NCI-H446 treated with DMSO at 0.1 percent for 48 hours (cell line): ENCODE results near the gene RER1.

Experiments
- DNase-seq: peaks from one replicate; lab custom pipeline; 2025; lab: John Stamatoyannopoulos, UW

The RER1 gene

DNA sequence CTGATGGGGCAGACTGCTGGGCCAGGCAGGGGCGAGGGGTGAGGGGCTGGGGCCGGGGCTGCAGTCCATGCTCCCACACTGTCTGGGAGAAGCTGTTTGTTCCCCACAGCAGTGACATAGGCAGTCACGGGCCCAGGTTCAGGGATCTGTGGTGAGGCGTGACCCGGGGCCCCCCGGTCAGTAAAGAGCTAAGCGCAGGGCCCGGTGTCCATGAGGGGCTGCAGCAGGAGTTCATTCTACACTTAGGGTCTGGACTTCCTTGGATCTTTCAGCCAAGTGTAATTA is 16.3 kb downstream of the RER1 start:
- no peak for DNase-seq

DNA sequence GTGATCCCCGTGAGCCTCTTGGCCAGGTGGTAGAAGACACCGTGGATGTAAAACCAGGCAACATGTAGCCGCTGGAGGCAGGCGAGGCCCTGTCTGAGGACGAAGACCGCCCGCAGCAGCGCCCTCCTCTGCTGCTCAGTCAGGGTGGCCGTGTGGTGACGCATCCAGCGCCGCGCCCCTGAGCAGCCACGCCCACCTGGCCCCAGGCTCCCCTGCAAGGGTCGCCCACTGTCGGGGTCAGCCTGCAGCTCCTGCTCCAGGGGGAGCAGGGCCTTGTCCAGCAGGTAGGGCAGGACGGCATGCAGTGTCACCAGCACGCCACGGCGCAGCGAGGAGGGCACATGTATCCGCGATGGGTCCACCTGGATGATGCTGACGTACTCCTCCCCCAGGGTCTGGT is 16.8 kb downstream of the RER1 start:
- no peak for DNase-seq

DNA sequence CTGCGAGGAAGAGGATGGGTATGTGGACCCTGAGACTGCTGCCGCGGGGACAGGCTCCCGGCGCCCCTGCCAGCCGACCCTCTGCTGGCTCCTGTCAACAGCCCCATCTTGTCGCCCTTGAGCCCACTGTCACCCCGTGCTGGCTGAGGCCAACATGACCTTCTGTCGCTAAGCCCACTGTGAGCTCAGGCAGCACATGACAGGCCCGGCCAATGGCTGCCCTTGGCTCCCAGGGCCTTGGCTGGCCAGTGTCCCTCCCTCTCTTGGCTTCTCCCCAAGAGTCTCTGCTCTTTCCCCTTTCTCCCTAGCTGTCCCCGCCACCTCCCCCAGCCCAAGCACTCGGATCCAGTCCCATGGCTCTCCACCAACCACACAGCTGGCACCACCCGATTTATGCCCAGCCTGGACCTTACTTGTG is 17.2 kb downstream of the RER1 start:
- DNase-seq, result no peak

DNA sequence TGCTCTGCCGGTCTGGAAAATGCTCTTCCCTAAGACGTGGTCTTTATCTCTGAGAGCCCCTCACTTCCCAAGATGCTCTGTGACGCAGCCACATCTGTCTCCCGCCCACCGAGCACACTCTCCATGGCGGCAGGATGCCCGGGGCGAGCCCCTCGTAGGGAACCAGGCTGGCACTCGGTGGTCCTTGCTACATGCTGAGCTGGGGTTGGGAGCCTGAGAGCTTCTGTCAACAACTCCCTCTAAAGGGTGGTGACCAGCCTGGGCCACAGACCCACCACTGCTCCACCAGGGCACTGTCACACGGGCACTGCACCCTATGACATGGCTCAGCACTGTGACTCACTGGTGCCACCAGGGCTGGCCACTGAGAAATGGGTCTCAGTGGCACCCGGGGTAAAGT is 18.1 kb downstream of the RER1 start:
- DNase-seq, result no peak

DNA sequence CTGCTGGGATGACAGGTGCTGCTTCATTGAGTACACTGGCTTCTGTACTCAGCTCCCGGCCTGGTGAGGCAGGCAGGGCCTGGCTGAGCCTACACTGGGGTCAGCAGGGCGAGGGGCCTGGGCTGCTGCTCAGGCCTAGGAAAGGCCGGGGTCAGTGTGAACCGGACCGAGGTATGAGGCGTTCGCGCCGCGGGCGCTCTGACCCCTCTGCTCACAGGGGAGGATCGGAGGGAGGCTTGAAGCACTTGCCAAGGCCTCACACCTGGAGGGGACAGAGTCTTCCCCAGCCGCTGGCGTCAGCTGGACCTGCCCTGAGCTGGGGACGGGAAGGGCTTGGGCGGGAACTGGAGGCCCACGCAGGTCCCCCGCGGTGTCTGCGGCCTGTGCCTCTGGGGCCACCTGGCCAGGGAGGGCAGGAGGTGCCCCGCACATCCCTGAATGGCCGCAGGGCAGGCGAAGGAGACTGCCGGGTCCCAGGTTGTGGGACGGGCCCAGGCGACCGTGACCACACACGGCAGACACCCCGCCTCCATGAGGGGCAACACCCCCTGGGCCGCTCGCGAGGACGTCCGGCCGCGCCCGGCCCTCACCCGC is 20.3 kb downstream of the RER1 start:
- DNase-seq, result no peak

DNA sequence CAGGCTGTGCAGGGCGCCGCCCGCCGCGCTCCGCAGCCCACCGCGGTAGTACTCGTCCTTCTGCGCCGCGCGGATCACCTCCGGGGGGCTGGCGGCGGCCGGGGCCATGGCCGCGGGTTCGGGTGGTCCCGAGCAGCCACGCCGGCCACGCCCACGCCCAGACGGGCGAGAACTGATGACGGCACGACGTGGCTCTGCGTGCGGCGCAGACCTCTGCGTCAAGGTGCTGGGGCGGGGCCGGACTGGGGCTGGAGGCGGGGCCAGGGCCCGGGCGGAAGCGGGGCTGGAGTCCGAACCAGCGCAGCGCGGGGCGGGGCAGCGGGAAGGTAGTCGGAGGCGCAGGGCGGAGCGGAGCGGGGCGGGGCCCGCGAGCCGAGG is 20.7 kb downstream of the RER1 start, which contains the start of gene PEX10:
Gene PEX10, minus strand, starts transcription at position 170 of the 378 bp plus-strand sequence. Its CDS starts 62 bp downstream, at position 108.
- DNase-seq, result peak; percentile 90

DNA sequence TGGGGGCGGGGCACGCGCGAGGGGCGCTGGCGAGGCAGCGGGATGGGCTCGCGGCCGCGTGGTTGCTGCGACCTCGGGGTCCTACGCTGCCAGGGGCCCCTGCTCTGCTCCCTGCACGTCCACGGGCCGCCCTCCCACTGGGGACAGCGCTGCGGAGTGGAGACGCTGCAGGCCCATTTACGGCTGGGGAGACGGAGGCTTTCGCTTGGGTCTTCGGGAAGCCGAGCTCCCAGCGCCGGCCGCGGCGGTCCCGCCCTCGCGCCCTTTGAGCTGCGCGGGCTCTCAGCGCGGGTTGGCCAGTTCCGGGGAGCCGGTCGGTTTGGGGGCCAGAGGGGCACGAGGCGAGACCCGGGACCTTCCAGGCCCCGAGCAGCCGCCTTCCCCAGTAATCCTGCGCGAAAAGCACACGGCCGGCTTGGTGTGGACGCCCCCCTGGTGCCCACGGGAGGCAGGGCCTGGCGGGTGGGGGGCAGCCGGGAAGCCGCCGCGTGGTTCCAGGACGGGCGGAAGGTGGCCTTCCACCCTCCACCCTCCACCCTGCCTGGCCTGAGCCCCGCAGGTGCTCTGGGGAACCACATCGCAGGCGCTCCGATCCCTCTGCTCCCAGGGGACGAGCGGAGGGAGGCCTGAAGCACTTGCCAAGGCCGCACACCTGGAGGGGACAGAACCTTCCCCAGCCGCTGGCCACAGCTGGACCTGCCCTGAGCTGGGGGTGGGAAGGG is 21.3 kb downstream of the RER1 start:
- DNase-seq, result no peak

DNA sequence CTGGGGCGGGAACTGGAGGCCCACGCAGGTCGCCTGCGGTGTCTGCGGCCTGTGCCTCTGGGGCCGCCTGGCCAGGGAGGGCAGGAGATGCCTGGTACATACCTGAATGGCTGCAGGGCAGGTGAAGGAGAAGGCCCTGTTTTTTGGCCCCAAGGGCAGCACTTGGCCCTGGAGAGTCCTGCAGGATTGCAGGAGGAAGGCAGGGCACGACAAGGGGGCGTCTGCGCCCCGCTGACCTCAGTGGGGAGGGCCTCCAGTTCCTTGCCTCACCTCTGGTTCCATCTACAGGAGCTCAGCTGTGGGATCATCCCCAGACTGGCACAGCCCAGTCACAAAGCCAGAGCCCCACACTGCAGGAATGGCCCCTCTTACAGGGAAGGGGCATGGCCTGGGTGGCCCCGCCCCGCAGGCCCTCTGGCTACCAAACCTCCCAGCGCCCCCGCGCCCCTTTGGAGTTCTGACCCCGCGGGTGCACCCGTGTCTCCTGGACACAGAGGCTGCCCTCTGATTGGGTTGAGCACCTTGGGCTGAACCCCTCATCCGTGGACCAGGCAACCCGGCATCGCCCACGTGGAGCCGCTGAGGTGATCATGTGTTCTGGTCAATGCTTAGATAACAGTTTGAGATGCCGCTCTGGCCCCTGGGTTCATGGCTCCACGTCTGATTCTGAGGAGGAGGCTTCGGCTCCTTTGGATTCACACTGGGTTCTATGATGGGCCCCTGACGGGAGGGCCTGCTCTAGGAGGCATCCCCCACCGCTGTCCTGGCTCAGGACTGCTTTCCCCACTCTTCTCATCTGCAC is 22.1 kb downstream of the RER1 start:
- DNase-seq, result no peak

DNA sequence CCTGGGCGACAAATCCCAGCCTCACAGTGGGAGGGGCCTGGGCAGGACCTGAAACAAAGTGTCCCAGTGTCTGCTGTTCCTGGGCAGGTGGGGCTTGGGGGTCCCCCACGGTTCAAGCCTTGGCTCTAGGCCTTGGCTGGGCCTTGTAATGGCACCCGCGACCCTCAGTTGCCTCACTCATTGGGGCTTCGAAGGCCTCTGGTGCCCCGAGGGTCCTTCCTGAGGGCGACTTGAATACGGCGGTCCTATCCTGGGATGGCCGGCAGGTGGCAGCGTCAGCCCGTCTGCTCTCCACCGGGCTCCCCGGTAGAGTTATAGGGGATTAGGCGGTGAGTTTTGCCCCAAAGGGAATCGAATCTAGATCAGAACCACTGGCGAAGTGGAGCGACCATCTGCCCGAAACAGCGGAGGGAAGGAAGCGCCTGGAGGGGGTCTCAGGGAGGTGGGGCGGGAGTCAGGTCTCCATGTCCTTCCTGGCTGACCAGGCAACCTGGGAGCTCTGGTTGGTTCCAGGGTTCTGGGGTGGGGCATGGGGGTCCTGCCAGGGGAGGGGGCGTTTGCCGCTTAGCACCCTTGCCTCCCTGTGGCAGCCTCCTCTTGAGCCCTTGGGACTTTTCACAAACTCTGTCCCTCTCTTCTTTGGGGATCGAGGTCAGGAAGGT is 22.8 kb downstream of the RER1 start:
- peak; percentile 35 for DNase-seq

DNA sequence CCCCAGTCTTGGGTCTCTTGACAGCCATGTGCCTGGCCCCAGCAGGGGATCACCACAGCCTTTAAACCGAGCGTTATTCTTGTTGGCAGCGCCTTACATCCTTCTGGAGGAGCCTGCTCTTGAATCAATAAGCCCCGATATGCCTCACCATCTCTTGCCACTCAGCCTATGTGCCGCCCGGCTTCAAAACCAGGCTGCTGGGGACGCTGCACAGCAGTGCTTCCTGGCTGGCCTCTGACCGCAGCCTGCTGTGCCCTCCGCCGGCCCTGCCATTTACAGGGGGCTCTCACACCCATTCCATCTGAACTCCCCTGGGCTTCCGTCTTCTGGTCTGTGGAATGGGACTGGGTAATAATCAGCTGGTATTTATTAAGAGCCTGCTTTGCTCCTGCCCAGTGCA is 23.7 kb downstream of the RER1 start:
- no peak for DNase-seq

DNA sequence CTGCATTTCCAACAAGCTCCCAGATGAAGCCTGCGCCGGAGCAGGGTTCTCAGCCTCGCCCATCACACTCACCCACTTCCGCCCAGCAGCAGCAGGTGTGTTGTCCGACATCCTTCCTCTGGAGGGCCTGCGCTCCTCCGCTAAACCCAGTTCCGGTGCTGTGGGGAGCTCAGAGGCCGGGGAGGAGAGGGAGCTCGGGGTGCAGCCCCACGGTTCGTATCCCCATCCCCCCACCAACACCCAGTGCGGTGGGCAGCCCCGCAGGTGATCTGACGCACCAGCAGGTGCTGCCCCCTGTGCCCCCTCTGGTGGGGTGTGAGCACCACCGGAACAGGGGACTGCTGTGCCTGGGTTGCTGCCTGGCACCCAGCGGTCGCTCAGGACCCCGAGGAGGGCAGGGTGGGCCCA is 24.2 kb downstream of the RER1 start:
- no peak for DNase-seq

DNA sequence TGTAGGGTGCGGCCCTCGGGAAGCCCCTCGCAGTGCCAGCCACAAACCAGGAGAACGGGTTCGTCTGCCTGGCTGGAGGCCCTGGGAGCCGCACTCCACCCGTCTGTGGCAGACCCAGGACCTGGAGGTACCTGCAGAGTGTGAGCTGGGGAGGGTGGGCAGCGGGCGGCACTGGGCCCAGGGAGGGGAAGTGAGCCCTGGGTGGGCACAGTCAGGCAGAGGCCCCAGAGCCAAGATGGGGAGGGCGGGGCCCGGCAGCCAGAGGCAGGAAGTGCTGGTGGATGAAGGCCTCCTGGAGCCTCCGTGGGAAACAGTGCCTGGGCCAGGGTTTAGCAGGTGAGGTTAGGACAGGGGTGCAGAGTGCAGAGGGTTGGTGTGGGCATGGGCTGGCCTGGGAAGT is 24.8 kb downstream of the RER1 start:
- no peak for DNase-seq

DNA sequence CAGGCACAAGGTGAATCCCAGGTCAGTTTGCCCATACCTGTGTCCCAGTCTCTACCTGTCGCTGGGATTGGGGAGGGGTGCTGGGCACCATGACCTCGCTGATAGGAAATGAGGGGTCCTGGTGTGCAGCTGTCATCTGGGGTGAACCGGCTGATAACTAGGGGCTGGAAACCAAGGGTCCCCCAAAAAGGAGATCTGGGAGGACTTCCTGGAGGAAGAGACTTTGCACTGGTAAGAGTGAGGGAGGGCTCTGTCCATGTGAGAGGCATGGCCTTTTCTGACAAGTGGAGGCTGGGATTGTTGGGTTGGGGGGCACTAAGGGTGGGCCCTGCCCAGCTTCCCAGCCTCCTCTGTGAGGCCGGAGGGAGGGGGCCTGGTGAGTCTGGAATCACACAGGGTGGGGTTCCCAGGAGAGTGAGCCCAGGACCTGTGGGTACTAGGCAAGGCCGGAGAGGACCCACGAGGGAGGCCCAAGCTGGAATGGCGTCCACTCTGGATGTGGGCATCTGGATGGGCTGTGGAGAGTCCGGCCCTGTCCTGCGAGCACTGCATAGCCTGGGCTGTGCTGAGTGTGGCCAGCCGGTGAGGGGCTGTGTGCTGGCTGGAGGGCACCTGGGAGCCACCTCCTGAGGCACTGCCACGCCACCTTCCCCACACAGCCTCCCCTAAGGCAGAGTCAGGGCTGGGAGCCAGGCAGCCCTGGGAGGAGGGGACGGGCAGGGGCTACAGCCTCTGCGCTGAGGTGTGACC is 25.6 kb downstream of the RER1 start:
- DNase-seq, result no peak

DNA sequence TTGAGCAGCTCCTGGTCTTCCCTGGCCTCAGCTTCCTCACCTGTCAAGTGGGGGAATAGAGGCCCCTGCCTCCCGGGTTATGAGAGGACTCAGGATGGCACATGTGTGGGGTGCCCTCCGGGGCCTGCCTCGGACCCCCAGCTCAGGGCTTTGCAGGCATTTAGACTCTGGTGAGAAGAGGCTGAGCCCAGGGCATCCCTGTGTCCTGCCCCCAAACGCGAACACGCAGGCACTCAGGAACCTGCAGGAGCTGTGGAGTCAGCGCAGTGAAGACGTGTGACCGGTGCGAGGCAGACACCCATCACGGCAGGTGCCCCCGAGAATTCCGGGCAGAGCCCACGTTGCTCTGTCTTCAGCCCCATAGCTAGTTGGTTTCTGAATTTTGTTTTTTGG is 26.2 kb downstream of the RER1 start:
- DNase-seq, result no peak

DNA sequence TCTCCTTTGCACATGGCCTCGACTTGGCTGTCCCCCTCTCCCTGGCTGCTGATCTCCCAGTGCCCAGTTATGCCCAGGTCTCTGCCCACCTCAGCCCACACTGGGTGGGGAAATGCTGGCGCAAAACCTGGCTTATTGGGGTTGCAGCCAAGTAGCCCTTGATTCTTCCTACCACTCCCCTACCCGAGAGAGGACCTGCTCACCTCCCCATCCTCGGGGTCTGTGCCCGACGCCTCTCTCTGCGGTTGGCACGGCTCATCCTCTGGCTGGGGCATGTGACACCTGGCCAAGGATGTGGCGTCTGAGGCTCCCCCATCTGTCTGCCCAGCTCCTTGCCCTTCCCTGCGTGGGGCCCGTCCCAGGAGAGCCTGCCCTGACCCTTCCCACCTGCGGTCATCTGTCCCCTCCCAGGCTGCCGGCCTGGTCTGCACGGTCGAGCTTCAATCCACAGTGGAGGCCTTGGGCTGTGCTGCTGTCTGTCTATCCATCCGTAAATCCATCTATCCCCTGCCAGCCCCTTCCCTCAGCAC is 27.2 kb downstream of the RER1 start:
- no peak for DNase-seq

DNA sequence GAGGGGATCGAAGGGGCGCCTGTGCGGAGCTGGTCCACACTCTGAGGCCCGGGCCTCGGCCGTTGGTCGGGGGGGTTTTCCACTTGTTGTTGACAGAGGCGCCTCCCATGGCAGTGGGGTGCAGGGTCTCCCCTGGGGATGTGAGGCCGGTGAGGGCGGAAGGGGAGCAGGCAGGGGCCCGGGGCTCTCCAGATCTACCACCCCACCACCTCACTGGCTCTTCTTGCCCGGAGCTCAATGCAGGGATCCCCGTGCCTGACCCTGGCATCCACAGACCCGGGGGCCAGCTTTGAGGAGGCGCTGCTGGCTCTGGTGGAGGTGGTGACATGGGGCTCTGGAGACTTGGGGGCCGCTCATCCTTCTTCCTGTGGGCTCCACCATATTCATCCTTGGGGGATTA is 27.8 kb downstream of the RER1 start:
- DNase-seq, result no peak

DNA sequence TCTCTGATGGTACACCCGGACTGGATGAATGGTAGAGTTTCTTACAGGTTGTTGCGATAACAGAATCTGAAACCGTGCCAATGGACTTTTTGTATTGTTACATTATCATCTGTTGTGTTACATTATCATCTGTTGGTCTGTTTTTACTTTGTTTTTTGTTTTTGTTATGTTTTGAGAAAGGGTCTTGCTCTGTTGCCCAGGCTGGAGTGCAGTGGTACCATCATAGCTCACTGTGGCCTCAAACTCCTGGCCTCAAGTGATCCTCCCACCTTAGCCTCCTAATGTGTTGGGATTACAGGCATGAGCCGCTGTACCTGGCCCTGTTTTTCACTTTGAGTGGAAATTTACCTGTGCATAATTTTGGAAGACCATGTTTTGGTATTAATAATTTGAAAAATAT is 30.9 kb downstream of the RER1 start:
- DNase-seq, result no peak

DNA sequence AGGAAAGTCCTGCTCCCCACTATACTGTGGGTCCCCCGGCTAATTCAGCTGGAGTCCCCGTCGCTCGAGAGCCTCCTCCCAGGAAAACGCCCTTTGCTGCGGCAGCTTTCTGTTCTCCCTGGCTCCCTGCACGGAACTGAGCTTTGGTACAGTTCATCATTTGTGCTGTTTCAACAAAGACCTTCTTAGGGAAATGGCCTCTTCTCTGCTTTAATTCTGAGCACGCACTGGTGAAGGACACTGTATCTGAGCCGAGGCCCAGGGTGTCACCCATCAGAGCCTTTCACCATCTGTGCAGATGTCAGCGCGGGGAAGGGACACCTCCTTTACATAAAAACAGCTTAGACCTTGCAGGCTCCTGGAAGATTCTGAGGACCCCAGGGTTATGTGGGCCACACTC is 34.3 kb downstream of the RER1 start:
- no peak for DNase-seq

DNA sequence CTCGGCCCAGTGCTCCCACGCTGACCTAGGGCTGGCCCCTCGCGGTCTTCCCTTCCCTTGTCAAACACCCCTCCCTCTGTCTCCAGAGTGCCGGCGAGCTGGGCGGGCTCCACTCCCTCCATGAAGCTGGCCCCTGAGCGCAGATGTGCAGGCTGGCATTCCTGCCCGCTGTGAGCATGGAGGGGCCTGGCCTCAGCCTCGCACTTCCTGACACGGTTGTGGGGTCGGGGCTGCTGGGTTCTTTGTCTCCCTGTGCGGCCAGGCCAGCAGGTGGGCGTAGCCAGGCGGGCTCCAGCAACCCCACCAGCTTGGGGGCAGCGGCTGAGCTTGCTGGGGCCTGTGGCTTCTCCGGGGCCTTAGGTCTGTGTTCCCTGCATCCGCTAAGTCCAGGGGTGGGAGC is 34.9 kb downstream of the RER1 start:
- no peak for DNase-seq

DNA sequence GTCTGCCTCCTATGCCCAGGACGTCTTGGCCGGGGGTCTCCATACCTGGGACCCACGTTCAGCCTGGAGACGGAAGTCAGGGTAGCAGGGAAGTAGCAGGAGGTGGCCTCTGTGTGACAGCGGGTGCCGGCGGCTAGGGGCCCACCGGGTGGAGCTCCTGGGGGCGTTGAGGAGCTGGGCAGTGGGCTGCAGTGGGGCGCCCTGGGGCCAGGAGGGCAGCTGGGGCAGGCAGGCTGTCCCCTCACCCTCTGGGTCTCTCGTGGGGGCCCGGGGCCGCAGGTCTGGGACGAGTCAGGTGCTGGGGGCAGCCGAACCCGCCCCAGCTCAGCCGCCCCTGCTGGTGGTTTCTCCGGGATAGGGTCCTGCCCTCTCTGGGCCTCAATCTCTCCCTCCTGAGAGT is 35.4 kb downstream of the RER1 start:
- no peak for DNase-seq

DNA sequence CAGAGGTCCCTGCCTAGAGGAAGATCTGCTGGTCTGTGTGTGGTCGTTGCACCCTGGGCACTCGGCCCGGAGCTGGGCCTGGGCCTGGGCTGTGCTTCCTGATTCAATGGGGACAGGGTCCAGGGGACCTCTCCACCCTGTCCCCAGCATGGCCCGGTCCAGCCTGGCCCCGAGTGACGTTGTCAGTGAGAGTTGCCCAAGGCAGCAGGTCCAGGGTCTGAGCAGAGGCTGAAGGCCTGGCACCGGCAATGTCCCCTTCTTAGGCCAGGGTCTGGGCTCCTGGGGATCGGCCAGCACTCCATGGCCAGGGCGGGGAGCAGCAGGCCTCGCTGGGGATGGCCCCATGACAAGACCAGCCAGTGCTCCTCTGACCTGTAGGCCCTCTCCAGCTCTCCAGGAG is 36.3 kb downstream of the RER1 start:
- DNase-seq, result no peak

DNA sequence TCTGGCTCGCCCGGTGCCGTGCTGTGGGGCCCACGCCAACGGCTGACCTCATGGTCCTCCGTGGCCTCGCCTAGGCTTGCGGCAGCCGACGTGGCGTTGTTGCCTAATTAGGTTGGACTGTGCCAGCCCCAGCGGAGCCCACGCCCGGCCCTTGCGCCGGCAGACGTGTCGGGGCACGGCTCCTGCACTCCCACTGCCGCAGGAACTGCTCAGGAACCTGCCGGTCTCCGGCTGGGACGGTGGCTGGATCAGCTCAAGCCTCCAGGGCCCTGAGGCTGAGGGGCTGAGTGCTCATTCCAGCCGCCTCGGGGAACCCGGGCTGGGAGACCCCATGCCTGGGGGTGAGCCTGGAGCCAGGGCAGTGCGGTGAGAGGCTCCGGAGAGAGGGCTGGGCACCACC is 36.8 kb downstream of the RER1 start:
- no peak for DNase-seq
